ENCODE data around the gene DRD2. TPM values are rescaled to one million over a fixed set of nuclear protein-coding genes. Genes with fewer than 3 reads are reported as not detected.

Gene DRD2
- total RNA-seq, 4 donors from 2014 or later, result 0.39 to 4.5 (median 1.3) TPM; not detected in 1

DNA sequence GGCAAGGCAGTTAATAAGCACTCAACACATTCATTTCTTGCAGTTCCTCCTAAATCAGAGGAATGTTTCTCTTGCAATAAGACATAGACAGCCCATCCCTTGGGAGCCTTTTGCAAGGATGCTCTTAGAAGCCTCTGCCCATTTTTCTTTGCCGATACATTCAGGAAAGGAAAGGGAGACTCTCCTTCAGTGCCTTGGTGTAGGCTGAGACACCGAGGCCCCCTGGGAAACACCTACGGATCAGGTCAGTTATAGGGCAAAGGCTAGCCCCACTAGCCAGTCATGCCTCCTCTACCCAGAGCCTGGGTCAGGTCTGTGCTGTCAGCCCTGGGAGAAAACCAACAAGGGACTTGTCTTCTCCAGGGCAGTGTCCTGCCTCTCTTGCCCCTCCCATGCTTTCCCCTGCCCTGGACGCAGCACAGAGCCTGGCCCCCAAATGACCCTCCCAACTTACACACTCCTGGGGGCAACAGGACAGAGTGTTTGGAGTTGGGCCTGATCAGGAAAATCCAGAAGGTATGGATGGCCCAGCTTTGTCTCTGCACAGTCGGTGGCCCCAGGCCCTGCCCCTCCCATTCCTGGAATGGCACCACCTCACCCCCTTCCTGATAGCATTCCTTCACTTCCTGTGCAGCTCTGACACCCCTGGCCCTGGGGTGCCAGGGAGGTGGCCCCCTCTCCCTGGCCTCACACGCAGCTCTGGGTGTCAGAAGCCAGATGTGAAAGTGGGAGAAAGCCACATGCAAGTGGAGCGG, 69.3 kb downstream of the DRD2 start:
- 64 to 75% methylated on average over 5 to 7 of the region's 7 CpGs for WGBS, 2 donors
- no peaks in the 10 kb centered on the region for H3K36me3 ChIP-seq

DNA sequence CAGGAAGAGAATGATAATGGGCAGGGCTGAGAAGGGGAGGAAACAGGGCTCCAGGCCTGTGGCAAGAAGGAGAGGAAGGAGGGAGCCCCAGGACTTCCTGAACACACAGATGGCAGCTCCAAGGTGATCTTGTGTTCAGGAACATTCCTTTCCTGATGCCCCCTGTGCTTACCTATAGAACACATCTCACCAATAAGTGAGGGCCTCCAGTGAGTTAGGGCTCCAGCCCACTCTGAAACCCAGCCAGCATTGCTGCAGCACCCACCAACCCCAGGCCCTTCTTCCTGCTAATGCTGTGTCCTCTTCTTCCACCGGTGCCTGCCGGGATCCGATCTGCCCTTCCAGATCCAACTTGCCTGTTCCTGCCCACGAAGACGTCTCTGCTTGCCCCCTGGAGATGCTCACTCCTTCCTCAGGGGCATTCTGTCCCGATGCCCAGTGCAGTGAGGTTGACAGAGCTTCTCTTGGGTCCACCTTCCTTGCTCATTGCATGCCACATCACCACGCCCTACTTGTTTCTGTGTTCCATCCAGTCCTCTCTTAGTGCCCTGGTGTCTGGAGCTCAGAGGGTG, 70.3 kb downstream of the DRD2 start:
- 87 to 91% methylated on average over 7 of the region's 7 CpGs for WGBS, 2 donors
- DNase-seq (ENCODE audit: low spot score in 2 of 2), result no peak

More for the DNA sequence above, 69.3 kb downstream of the DRD2 start:
- Histone ChIP-seq H3K9me3 (no peaks in the 10 kb centered on the region), H3K27ac (no peak overlapping the region), H3K27me3 (no peaks in the 10 kb centered on the region), H3K4me3 (no peak overlapping the region), H3K4me1 (no peaks in the 10 kb centered on the region)
- DNase-seq (ENCODE audit: low spot score in 2 of 2), result no peak
- TF ChIP-seq, protein P1, sequence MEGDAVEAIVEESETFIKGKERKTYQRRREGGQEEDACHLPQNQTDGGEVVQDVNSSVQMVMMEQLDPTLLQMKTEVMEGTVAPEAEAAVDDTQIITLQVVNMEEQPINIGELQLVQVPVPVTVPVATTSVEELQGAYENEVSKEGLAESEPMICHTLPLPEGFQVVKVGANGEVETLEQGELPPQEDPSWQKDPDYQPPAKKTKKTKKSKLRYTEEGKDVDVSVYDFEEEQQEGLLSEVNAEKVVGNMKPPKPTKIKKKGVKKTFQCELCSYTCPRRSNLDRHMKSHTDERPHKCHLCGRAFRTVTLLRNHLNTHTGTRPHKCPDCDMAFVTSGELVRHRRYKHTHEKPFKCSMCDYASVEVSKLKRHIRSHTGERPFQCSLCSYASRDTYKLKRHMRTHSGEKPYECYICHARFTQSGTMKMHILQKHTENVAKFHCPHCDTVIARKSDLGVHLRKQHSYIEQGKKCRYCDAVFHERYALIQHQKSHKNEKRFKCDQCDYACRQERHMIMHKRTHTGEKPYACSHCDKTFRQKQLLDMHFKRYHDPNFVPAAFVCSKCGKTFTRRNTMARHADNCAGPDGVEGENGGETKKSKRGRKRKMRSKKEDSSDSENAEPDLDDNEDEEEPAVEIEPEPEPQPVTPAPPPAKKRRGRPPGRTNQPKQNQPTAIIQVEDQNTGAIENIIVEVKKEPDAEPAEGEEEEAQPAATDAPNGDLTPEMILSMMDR (IDR thresholded peaks at IDR 0.05), result no peak
- TF ChIP-seq EP300 (IDR thresholded peaks at IDR 0.05), result no peak

DNA sequence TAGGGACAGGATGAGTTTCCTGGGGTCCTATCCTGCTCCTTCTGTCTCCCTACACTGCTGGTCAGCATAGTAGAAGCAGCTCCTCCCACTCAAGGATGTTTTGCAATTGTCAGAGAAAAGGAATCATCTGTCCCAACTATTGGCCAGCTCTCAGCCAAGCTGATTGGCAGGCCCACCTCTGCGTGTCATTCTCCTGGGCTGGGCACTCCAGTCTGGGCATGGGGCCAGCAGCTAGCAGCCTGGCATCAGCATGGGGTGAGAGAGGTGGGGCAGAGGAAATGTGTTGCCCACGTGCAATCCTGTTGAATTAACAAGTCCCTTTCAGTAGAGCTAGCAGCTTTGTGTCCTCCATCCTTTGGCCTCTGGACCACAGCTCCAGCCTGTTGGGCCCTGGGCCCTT, 73.5 kb downstream of the DRD2 start:
- Histone ChIP-seq H3K9me3 (no peaks in the 10 kb centered on the region), H3K27me3 (no peaks in the 10 kb centered on the region), H3K4me1 (no peaks in the 10 kb centered on the region), H3K4me3 (no peak overlapping the region), H3K36me3 (peaks cover 0 to 17% (median 0%) of the 10 kb centered on the region in 3 donors), H3K27ac (no peak overlapping the region)
- TF ChIP-seq, protein P1 (IDR thresholded peaks at IDR 0.05), result no peak
- TF ChIP-seq EP300 (IDR thresholded peaks at IDR 0.05) (no peak), POLR2A (IDR thresholded peaks at IDR 0.05) (no peak)
- 34 to 57% methylated on average over 1 to 2 of the region's 2 CpGs for WGBS, 2 donors
- DNase-seq (ENCODE audit: low spot score in 2 of 2), result no peak

More for the DNA sequence above, 70.3 kb downstream of the DRD2 start:
- TF ChIP-seq POLR2A (IDR thresholded peaks at IDR 0.05) (no peak), EP300 (IDR thresholded peaks at IDR 0.05) (no peak)
- TF ChIP-seq, protein P1 (IDR thresholded peaks at IDR 0.05), result no peak
- H3K4me3 ChIP-seq, result no peak overlapping the region
- no peak overlapping the region for H3K27ac ChIP-seq
- H3K4me1 ChIP-seq, result no peaks in the 10 kb centered on the region
- H3K9me3 ChIP-seq, result no peaks in the 10 kb centered on the region
- H3K36me3 ChIP-seq, result peaks cover 0 to 1% (median 0%) of the 10 kb centered on the region in 3 donors
- no peaks in the 10 kb centered on the region for H3K27me3 ChIP-seq

DNA sequence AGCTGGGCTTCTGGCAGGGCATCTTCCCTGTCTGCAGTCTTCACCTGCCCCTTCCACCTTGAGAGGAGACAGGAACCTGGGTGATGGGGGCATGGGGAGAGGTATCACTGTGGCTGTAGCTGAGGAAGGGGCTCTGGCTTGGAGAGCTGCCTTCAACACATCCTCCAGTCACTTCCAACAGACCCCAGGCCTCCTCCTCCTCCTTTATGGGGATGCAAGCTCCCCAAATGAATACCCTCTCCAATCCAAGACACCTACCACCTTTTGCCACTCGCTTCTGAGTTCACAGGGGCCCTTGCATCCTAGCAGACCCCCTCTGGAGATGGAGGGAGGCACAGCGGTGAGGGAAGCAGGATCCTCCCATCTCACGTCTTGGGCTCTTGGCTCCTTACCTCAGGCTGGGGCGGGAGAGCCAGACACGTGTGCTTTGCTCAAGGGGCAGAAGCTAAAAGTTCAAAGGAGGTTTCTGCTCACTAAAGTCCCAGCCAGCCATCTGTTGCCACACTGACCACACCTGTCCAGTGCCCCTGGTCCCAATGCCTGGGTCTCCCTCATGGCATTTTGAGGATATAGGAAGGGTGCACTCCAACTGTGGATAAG, 74.5 kb downstream of the DRD2 start:
- Histone ChIP-seq H3K27ac (no peak overlapping the region), H3K27me3 (no peaks in the 10 kb centered on the region), H3K36me3 (peaks cover 0 to 17% (median 0%) of the 10 kb centered on the region in 3 donors), H3K4me3 (no peak overlapping the region), H3K9me3 (no peaks in the 10 kb centered on the region), H3K4me1 (no peaks in the 10 kb centered on the region)
- TF ChIP-seq POLR2A (IDR thresholded peaks at IDR 0.05), result no peak
- TF ChIP-seq, protein P1 (IDR thresholded peaks at IDR 0.05), result no peak
- no peak for TF ChIP-seq EP300 (IDR thresholded peaks at IDR 0.05)
- WGBS, 2 donors, result 80 to 85% methylated on average over 5 of the region's 5 CpGs
- DNase-seq (ENCODE audit: low spot score in 2 of 2), result no peak
